RPMI8226 (cell line): ENCODE data around the gene PLPP4.
A peak's percentile ranks its signal among the peaks of the same experiment; 100 is the strongest.
"Not testable (repeated sequence)": the region's sequence is repeated elsewhere in the genome, so short reads cannot be mapped to it uniquely, and the experiment has no call there.

Experiments used
- DNase-seq: peaks from one replicate; pipeline ENCODE4 v3.0.0-alpha.2; 2015

Gene PLPP4

GRCh38 chr10:120492346-120492745 is 35.3 kb downstream of the PLPP4 start:
- no peak for DNase-seq

GRCh38 chr10:120493411-120494312 is 36.6 kb downstream of the PLPP4 start:
- no peak for DNase-seq

- DNase-seq, result no peak
These were observed 37.3 kb downstream of the PLPP4 start for GRCh38 chr10:120494313-120494710.

GRCh38 chr10:120495226-120496009 is 38.4 kb downstream of the PLPP4 start:
- no peak for DNase-seq

GRCh38 chr10:120499883-120500282 is 42.9 kb downstream of the PLPP4 start:
- no peak for DNase-seq

GRCh38 chr10:120503689-120504088 is 46.7 kb downstream of the PLPP4 start:
- DNase-seq, result no peak

- DNase-seq, result not testable (repeated sequence)
These were observed 47.2 kb downstream of the PLPP4 start for GRCh38 chr10:120504227-120504626.

- DNase-seq, result no peak
These were observed 48.0 kb downstream of the PLPP4 start for GRCh38 chr10:120505056-120505455.

GRCh38 chr10:120505866-120506265 is 48.8 kb downstream of the PLPP4 start:
- DNase-seq, result no peak

- DNase-seq, result no peak
These were observed 49.6 kb downstream of the PLPP4 start for GRCh38 chr10:120506674-120507073.

GRCh38 chr10:120507175-120507574 is 50.1 kb downstream of the PLPP4 start:
- DNase-seq, result no peak

GRCh38 chr10:120507651-120508050 is 50.6 kb downstream of the PLPP4 start:
- DNase-seq, result no peak

- no peak for DNase-seq
These were observed 51.4 kb downstream of the PLPP4 start for GRCh38 chr10:120508393-120508792.

GRCh38 chr10:120508966-120509365 is 51.9 kb downstream of the PLPP4 start:
- no peak for DNase-seq

GRCh38 chr10:120511165-120511564 is 54.1 kb downstream of the PLPP4 start:
- no peak for DNase-seq

GRCh38 chr10:120513307-120513796 is 56.3 kb downstream of the PLPP4 start:
- DNase-seq, result no peak

- DNase-seq, result peak; percentile 39
These were observed 57.1 kb downstream of the PLPP4 start for GRCh38 chr10:120514035-120514620.

- DNase-seq, result no peak
These were observed 57.9 kb downstream of the PLPP4 start for GRCh38 chr10:120514959-120515358.

GRCh38 chr10:120515741-120516140 is 58.7 kb downstream of the PLPP4 start:
- no peak for DNase-seq

GRCh38 chr10:120516426-120516825 is 59.4 kb downstream of the PLPP4 start:
- DNase-seq, result no peak

GRCh38 chr10:120517196-120517595 is 60.2 kb downstream of the PLPP4 start:
- no peak for DNase-seq

- no peak for DNase-seq
These were observed 61.0 kb downstream of the PLPP4 start for GRCh38 chr10:120517881-120518484.

GRCh38 chr10:120521880-120522279 is 64.9 kb downstream of the PLPP4 start:
- no peak for DNase-seq
